K562 (cell line): ENCODE measurements around the gene SUSD5.

Source experiments
- CREB1 ChIP-seq, 2 experiments: sonication (generic) in 1 of 2; formaldehyde crosslinking in 1 of 2; IDR thresholded peaks; 2 replicates each; pipeline versions ENCODE4 v1.6.1 to v1.8.0; 2012 to 2022; ENCODE audit warnings: inconsistent platforms in 1 of 2, mild to moderate bottlenecking in 1 of 2, missing genetic modification reagents in 1 of 2, moderate library complexity in 1 of 2
- CTCF ChIP-seq, 3 experiments: IDR thresholded peaks in 2 of 3; conservative IDR thresholded peaks in 1 of 3; 2 replicates each; pipeline ENCODE4 v1.5.1; 2011 to 2012; ENCODE audit warnings: low read length in 3 of 3, mild to moderate bottlenecking in 3 of 3, control low read depth in 2 of 3, improper control_type of control experiment in 1 of 3, inconsistent platforms in 1 of 3, low read depth in 1 of 3, mixed read lengths in 1 of 3, moderate library complexity in 1 of 3; ENCODE audit not compliant: insufficient read depth in 2 of 3
- ELF1 ChIP-seq: fragments of 200-800 bp; sonication (Bioruptor generic); IDR thresholded peaks from 2 replicates; pipeline ENCODE4 v1.6.1; 2016; ENCODE audit warnings: missing genetic modification characterization, missing compliant biosample characterization
- ETV6 ChIP-seq, 3 experiments: fragments of 150-350 bp in 1 of 3; sonication (generic) in 1 of 3; formaldehyde crosslinking in 1 of 3; IDR thresholded peaks; 2 replicates each; pipeline versions ENCODE4 v1.6.1 to v1.8.0; 2014 to 2022; ENCODE audit warnings: borderline replicate concordance in 2 of 3, low read depth in 2 of 3, antibody characterized with exemption in 1 of 3, low read length in 1 of 3, mild to moderate bottlenecking in 1 of 3, missing genetic modification reagents in 1 of 3
- JUND ChIP-seq, 2 experiments: IDR thresholded peaks; 2 replicates in 1 of 2; 3 replicates in 1 of 2; pipeline ENCODE4 v1.6.1; 2011; ENCODE audit warnings: borderline replicate concordance in 2 of 2, low read depth in 2 of 2, low read length in 2 of 2, improper control_type of control experiment in 1 of 2, missing biosample characterization in 1 of 2, missing genetic modification characterization in 1 of 2, missing genetic modification reagents in 1 of 2
- KLF13 ChIP-seq: fragments of 450-650 bp; IDR thresholded peaks from 2 replicates; pipeline ENCODE4 v1.6.1; 2016; ENCODE audit warnings: missing genetic modification characterization, low read depth, mild to moderate bottlenecking, missing compliant biosample characterization, moderate library complexity, borderline replicate concordance
- NR4A1 ChIP-seq, 2 experiments: fragments of 250-450 bp in 1 of 2; fragments of 450-650 bp in 1 of 2; sonication (Bioruptor Pico) in 1 of 2; IDR thresholded peaks; 2 replicates each; pipeline versions ENCODE4 v1.4.0 to v1.6.1; 2016 to 2020; ENCODE audit warnings: mild to moderate bottlenecking in 2 of 2, missing compliant biosample characterization in 1 of 2, missing genetic modification characterization in 1 of 2, moderate library complexity in 1 of 2
- RCOR1 ChIP-seq, 2 experiments: IDR thresholded peaks; 2 replicates each; pipeline ENCODE4 v1.6.1; 2012; ENCODE audit warnings: low read depth in 2 of 2, low read length in 2 of 2, borderline replicate concordance in 1 of 2, improper control_type of control experiment in 1 of 2
- RERE ChIP-seq: sonication (generic); formaldehyde crosslinking; IDR thresholded peaks from 2 replicates; pipeline ENCODE4 v1.8.0; 2023; ENCODE audit warnings: missing genetic modification reagents, mild to moderate bottlenecking, borderline replicate concordance
- TRIM24 ChIP-seq, 2 experiments: fragments of 450-650 bp; IDR thresholded peaks; 2 replicates each; pipeline ENCODE4 v1.6.1; 2016
- XRCC3 ChIP-seq: fragments of 450-650 bp; IDR thresholded peaks from 2 replicates; pipeline ENCODE4 v1.6.1; 2017; ENCODE audit warnings: mild to moderate bottlenecking, moderate library complexity
- ZBTB33 ChIP-seq: sonication (generic); formaldehyde crosslinking; IDR thresholded peaks from 2 replicates; pipeline ENCODE4 v1.8.1; 2023; ENCODE audit warnings: mild to moderate bottlenecking, missing genetic modification reagents
- ZNF174 ChIP-seq: fragments of 250-450 bp; sonication (Bioruptor Pico); IDR thresholded peaks from 2 replicates; pipeline ENCODE4 v1.4.0; 2020; ENCODE audit warnings: mild to moderate bottlenecking
- ZNF395 ChIP-seq: fragments of 200-800 bp; sonication (Bioruptor generic); IDR thresholded peaks from 2 replicates; pipeline ENCODE4 v1.6.1; 2017; ENCODE audit warnings: missing genetic modification characterization, missing compliant biosample characterization

- TF ChIP-seq JUND (IDR thresholded peaks at IDR 0.05; ENCODE audit: borderline replicate concordance, low read depth, low read length) (no peak), JUND (tag; IDR thresholded peaks at IDR 0.05; ENCODE audit: borderline replicate concordance, low read depth, low read length) (no peak), KLF13 (no peak), NR4A1 (CRISPR knock-in tag; IDR thresholded peaks at IDR 0.05) (no peak), NR4A1 (tag; IDR thresholded peaks at IDR 0.05) (no peak), ZNF395 (CRISPR knock-in tag) (no peak), CREB1 (IDR thresholded peaks at IDR 0.05) (no peak), CREB1 (CRISPR knock-in tag; IDR thresholded peaks at IDR 0.05) (no peak), CTCF (IDR thresholded peaks at IDR 0.05 in 2 of 3, conservative IDR thresholded peaks at IDR 0.05 in 1 of 3; ENCODE audit: insufficient read depth in 2 of 3, low read depth in 1 of 3, low read length in 3 of 3) (no peak), ZNF174 (CRISPR knock-in tag) (no peak), TRIM24 (IDR thresholded peaks at IDR 0.05) (no peak), RCOR1 (IDR thresholded peaks at IDR 0.05; ENCODE audit: borderline replicate concordance in 1 of 2, low read depth in 2 of 2, low read length in 2 of 2) (no peak), ZBTB33 (no peak), XRCC3 (no peak), ELF1 (no peak), RERE (CRISPR knock-in tag) (no peak), ETV6 (IDR thresholded peaks at IDR 0.05; ENCODE audit: borderline replicate concordance in 1 of 2, low read depth in 2 of 2, low read length in 1 of 2) (no peak), ETV6 (CRISPR knock-in tag; IDR thresholded peaks at IDR 0.05; ENCODE audit: borderline replicate concordance) (no peak)
Measured at GRCh38 chr3:33103034-33103433, 115.6 kb downstream of the SUSD5 start.
